GM19328 (cell line): ENCODE data around the gene CPZ.

Source experiments
- ATAC-seq: cut with Tn5 transposase; IDR thresholded peaks from one replicate; pipeline ENCODE4 v1.9.1; 2021; ENCODE audit warnings: mild to moderate bottlenecking, moderate library complexity; ENCODE audit not compliant: unreplicated experiment

CPZ gene

DNA sequence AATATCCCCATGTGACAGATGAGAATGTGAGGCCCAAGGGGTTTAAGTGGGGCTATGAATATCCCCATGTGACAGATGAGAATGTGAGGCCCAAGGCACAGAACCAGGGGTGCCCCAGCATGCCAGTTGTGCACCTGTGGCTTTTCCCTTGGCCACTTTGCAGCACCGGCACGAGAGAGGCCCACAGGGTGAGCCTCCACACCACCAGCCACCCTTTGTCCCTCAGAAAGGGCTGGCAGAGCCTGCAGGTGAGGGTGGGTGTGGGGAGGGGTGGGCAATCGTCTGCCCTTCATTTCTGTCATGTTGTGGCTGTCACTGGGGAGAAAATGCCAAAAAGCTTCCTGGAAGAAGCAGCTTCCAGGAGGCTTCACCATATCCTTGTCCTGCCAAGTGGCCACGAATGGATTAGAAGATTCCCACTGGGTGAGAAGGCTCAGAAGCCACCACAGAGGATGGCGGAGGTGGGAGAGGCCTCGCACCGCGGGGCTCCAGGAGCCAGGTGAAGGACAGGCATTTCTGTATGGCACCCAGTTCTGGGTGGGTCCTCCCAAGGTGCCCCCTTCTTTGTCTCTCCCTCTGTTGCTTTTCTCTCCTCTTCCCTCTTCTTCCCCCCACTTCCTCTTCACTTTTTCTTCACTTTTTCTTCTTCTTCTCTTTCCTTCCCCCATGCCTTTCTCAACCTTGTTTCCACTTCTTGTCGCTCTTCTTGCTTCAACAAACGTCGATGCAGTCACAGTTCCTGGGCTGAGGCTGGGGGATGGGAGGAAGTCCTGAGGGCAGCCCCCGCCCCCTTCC lies 12.8 kb upstream of the CPZ start:
- no peak for ATAC-seq

DNA sequence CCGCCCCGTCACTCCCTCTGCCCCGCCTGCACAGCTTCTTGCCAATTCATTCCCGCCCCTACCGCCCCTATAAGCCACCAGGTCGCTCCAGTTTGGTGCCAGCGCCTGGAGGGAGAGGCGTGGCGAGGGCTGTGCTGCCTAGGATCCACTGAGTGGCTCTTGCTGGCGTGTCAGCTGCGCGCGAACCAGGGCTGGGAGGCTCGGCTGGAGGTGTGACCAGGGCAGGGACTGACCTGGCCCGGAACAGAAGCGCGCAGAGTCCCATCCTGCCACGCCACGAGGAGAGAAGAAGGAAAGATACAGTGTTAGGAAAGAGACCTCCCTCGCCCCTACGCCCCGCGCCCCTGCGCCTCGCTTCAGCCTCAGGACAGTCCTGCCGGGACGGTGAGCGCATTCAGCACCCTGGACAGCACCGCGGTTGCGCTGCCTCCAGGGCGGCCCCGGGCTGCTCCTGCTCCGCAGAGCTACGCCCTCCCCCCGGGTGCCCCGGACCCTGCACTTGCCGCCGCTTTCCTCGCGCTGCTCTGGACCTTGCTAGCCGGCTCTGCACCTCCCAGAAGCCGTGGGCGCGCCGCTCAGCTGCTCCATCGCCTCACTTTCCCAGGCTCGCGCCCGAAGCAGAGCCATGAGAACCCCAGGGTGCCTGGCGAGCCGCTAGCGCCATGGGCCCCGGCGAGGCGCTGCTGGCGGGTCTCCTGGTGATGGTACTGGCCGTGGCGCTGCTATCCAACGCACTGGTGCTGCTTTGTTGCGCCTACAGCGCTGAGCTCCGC lies 12.1 kb upstream of the CPZ start, which contains the start of gene GPR78:
GPR78 (plus strand) TSS at position 72 of the 773 bp plus-strand sequence; CDS start at position 663, 591 bp downstream.
- no peak for ATAC-seq

- no peak for ATAC-seq
Observed at GRCh38 chr4:8581094-8581861, 11.3 kb upstream of the CPZ start.

DNA sequence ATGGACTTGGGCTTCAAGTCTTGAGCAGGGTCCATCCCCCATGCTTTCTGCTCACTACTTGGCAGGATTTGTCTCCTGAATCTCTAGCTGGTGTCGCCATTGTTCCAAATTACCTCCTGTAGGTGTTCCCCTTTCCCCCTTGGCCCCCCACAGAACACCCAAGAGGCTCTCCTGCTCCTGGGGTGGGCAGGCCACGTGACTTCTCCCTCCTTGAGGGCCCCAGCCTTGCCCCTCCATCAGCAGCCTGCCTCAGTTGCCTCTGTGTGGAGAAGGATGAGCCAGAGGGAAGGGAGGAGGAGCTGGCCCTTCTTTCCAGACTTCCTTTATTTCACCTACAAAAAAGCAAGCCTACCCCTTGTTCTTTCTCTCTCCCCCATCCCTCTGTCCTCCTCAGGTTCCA lies 10.5 kb upstream of the CPZ start:
- no peak for ATAC-seq

- ATAC-seq: no peak
Observed at GRCh38 chr4:8582436-8582835, 10.1 kb upstream of the CPZ start.

DNA sequence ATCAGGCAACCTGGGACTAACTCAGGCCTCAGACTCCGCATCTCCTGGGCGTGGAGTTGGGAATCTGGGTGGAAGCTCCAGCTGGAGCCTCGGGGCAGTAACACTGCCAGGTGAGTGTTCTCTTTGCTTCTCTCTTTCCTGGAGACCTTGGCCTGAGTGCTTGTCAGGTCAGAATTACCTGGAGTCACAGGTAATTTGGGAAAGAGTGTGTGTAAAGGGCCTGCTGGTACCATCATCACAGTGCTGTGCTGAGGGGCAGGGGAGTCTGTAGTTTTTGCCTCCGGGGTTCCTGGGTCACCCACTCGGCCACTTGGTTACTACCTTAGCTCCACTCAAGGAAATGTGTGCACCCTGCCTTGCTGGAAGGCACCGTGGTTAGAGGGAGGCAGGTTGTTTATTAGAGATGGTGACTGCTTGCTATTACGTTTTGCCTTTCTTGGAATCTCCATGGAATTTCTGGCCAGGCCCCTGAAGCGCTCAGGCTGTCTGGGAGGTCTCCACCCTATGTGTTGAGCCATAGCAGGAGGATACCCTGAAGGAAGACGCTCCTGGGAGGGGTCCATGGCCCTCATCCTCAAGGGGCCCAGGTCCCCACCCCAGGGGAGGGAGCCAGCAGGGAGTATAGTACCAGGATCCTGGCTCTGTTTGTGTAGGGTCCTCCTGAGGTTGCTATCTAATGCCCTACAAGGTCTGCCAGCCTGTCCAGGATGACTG lies 9.5 kb upstream of the CPZ start:
- ATAC-seq: no peak

- no peak for ATAC-seq
Observed at GRCh38 chr4:8583655-8584025, 8.9 kb upstream of the CPZ start.

DNA sequence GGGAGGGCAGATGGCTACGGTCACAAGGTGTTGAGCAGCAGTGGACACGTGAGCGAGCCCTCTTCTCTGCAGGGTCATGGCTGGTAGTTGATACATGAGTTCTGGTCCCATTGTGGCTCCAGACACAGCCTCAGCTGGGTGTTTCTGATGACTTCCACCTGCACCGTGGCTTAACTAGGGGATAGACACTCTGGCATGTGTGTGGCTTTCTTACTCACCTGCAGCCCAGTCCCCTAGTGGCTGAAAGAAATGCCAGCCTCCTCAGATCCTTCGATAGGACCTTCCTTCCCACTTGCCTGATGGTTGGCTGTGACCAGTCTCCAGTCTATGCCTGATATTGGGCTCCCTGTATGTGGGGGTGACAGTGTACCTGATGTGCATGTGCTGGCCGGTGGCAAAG lies 7.4 kb upstream of the CPZ start:
- no peak for ATAC-seq

GRCh38 chr4:8585721-8586212 lies 6.8 kb upstream of the CPZ start:
- ATAC-seq: no peak

DNA sequence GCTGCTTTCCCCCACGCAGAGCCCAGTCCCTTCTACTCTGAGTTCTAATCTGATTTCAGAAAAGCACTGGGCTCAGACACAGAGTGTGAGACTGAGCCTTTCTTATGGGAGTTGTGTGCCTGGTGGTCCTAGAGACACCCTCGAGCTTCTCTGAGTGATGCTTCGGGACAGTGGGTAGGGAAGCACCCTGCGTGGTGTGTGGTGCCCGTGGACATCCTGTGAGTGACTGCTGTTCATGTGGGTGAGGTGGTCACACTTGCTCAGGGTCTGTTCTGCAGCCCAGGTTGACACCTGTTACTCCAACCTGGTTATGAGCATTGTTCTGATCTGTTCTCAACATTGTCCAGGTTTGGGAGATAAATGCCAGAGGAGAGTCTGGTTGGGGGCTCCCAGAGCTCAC lies 6.3 kb upstream of the CPZ start:
- ATAC-seq: no peak

- no peak for ATAC-seq
Observed at GRCh38 chr4:8586671-8587468, 5.7 kb upstream of the CPZ start.

GRCh38 chr4:8587469-8588195 lies 4.9 kb upstream of the CPZ start:
- ATAC-seq: no peak

DNA sequence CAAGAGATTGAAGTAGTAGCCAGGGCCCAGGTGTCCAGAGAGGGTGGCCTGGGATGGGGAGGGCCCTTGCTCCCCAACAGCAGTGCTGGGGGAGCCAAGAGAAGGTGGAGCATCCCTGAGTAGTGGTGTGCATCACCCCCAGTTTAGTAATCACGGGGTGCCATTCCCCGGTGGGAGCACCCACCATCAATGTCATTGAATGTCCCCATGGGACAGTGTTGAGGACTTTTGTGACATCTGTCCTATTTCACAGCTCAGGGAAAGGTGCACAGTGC lies 4.4 kb upstream of the CPZ start:
- ATAC-seq: no peak

GRCh38 chr4:8589336-8589735 lies 3.2 kb upstream of the CPZ start:
- no peak for ATAC-seq

GRCh38 chr4:8589823-8590545 lies 2.6 kb upstream of the CPZ start:
- ATAC-seq: no peak

GRCh38 chr4:8590546-8590880 lies 2.1 kb upstream of the CPZ start:
- ATAC-seq: no peak

GRCh38 chr4:8591114-8591513 lies 1.5 kb upstream of the CPZ start:
- no peak for ATAC-seq

GRCh38 chr4:8591626-8592365 lies 769 bp upstream of the CPZ start:
- no peak for ATAC-seq
